HS-27A (cell line): ENCODE measurements around the gene MYCN.
"Not testable (repeated sequence)": the region's sequence is repeated elsewhere in the genome, so short reads cannot be mapped to it uniquely, and the experiment has no call there.

Source experiments
- DNase-seq: peaks from one replicate; pipeline ENCODE4 v3.0.0-alpha.2; 2012; ENCODE audit warnings: low read depth, missing footprints

Gene MYCN

DNA sequence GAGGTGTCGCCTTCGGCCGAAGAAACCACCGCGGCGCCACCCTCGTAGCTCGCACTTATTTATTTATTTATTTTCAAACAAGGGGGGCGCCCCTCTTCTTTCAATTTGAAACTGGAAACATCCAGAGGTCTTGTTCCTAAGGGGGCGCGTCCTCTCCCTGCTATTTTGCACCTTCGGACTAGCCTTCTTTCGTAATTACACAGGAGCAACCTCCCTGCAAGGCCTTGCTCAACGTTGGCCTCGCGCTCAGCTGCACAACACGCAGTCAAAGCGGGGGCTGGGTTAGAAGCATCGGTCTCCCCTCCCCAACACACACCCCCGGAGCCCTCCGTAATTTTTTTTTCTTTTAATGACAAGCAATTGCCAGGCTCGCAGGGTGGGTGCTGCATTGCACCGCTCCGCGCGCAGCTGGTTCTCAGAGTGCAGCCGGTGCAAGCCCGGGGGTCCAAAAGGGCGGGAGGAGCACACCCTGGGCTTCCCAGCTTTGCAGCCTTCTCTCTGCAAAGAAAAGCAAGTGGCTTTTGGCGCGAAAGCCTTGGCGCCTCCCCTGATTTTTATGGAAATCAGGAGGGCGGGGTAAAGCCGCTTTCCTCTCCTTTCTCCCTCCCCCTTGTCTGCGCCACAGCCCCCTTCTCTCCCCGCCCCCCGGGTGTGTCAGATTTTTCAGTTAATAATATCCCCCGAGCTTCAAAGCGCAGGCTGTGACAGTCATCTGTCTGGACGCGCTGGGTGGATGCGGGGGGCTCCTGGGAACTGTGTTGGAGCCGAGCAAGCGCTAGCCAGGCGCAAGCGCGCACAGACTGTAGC, at the start of gene MYCN:
MYCN (plus strand) TSS at position 697 of the 807 bp plus-strand sequence. CDS start 1,515 bp downstream, outside the sequence.
- DNase-seq: no peak

DNA sequence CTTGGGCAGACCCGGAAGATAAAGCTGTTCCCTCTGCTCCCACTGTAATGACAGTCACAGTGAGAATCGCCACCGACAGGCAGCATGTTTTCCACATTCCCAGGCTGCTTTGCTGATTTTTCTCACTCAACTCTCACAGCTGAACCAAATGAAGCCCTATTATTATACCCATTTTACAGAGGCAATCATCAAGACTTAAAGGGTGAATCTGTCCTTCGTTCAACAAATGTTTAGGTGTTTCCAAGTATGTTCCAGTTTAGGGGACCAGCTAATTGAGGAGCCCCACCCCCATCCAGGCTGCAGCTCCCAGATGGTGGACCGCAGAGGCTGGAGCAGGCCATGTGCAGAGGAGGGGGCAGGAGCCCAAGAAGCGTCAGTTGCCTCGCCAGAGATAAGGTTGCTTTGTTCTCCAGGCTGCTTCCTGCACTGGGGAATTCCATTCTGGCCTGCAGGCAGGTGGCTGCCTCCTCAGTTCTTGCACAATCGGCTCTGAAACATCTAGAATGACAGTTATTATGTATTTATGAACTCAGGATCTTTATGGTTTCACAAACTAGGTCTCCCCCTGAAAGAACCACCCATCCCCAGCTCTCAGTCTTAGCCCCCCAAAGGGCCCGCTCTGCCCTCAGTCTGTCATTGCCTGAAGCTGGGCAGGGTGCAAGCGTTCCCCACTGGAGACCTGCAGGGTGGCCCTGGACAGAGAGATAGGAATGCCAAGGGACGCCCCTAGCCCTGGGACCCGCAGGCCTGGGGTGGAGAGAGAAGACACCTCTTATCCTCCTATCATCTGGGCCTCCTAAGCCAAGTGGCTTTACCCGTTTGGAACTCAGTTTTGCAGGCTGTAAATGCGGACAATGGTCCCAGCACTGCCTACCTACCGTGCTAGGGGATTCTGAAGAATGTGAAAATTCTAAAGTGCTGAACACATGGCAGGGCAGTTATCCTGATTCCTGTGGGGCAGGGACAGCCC, 49.1 kb upstream of the MYCN start:
- no peak for DNase-seq

DNA sequence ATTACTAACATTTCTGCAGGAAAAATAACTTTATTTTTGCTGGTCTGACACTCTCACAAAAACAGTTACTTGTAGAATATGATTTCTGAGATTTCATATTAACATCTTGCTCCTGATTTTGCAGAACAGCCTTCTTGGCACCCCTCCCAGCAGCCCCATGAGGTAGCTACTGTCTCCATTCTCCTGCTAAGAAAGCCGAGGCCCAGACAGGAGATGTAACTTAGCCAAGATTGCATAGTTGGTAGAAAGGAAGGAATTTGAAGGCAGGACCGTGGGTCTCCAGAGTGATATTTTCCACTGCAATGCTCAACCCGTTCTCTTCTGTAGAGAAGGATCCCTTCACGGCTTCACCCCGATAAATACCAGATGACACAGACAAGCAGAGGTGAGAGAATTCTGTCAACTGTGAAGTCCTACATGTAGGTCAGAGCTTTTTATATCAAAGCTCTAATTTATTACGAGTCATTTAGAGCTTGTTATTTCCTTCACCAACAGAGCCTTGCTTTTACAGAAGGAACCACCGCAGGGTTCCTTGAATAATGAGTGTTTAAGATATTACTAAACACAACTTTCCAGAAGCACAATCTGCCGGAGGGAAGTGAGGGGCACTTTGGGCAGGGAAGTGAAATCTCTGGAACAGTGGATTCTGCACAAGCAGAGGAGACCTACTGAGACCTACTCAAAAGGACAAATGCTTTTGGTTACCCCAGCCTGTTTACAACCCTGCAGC, 48.0 kb upstream of the MYCN start:
- no peak for DNase-seq

DNA sequence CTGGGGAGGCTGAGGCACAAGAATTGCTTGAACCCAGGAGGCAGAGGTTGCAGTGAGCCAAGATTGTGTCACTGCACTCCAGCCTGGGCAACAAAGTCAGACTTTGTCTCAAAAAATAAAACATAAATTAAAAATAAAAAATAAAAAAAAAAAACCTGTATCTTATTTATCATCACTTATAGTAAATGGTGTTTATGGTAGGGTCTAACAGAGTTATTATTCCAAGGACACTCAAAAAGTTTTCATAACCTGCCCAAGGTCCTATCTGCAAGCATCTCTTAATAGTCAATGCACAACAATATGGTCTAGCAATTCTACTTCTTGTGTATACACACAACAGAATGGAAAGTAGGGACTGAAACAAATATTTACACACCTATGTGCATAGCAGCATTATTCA, 47.3 kb upstream of the MYCN start:
- DNase-seq: no peak

DNA sequence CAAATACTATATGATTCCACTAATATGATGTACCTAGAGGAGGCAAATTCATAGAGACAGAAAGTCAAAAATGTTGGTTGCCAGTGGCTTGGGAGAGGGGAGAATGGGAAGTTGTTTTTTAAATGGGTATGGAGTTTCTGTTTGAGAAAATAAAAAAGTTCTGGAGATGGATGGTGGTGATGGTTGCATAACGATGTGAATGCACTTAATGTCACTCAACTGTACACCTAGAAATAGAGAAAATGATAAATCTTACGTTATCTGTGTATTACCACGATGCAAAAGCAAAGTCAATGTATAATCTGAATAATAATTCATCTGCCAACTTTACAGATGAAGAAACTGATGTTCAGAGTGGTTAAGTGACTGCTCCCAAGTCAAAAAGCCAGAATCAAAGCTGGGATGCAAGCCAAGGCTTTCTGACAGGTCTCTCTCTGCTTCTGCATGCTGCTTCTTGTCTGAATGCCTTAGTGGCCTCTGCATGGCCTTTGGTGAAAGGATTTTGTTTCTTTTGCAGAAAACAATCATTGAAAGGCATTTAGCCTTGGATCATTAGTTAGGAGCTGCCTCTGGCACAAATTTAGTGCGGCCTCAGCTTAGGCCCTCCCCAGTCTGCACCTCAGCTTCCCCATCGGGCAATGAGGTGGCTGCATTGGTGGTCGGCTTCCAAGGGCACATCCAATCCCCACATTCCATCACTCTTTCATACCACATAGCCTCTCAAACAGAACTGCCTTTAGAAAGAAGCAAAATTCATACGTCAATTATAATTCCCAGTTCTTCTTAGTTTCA, 46.5 kb upstream of the MYCN start:
- DNase-seq: no peak

DNA sequence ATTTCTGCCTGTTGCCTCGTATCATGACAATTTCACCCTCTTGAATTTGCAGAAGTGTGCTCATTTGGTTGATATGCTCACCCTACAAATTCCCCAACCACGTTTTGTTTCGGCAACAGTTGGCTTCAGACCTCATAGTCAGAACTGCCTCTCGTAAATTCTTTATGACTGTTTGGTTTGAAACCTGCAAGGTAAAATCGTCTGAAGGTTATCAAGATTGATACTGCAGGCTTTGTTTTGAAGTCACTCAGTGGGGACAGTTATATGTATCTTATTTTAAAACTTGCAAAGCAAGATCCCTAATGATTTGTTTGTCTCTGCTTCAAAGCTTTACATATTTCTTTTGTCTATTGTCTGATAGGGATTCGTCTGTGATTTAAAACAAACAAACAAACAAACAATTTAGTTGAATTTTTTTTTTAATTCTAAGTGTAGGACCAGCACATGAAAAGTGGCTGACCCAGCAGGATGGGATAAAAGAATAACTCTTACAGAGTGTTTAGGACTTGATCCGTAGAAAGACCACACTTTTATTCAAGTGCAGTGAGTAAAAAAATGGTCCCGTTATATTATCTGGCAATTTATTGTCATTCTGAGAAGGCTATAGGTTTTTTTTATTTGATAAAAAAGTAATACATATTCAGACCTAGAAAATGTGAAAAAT, 45.7 kb upstream of the MYCN start:
- DNase-seq: no peak

DNA sequence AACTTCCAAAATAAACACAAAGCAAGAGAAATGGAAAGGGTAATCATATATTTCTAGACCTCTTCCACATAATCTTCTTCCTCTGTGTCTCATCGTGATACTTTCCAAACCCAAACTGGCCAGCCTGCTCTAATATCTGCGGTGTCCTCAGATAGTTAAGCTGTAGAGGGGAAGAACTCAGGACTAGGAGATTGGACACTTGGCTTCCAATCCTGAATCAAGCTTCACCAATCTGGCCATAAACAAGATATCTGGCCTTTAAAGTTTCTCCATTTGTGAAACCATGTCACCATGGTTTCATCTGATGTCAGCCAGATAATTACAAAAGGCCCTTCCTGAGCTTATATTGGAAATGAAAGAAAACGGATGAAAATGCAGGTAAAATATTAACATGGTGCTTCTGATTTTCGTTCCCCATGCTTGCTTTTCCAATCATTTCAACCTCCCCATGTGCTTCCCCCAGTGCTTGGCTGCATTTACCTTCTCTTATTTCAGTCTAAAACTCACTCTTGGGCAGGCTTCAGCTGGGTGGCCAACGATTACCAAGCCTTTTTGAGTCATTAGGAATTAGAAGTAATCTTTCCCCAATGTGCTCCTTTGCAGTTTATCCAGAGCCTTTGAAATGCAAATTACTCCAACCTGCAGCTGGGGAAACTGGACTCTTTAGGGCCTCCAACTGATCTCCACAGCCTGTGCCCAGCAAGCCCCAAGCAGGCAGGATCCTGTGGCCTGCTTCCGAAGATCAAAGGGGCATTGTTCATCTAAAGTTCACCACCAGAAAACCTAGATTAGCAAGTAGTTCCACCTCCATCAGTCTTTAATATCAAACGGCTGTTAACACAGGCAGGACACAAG, 44.5 kb upstream of the MYCN start:
- no peak for DNase-seq

DNA sequence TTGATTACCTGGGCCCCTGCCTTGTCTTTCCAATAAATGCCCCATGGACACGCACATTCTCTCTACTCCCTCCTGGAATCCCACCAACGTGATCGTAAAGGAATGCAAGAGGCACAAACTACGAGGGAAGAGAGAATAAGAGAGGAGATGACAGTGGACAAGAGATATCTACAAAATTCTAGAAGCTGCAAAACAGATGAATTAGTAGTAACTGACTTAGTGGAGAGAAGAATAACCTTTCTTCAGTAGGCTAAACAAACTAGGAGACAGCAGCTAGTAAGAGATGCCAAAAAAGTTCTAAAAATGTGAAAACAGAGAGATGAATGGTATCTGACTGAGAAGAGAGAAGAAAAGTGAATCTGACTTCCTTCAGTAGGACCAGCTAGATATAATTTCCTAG, 43.5 kb upstream of the MYCN start:
- no peak for DNase-seq

DNA sequence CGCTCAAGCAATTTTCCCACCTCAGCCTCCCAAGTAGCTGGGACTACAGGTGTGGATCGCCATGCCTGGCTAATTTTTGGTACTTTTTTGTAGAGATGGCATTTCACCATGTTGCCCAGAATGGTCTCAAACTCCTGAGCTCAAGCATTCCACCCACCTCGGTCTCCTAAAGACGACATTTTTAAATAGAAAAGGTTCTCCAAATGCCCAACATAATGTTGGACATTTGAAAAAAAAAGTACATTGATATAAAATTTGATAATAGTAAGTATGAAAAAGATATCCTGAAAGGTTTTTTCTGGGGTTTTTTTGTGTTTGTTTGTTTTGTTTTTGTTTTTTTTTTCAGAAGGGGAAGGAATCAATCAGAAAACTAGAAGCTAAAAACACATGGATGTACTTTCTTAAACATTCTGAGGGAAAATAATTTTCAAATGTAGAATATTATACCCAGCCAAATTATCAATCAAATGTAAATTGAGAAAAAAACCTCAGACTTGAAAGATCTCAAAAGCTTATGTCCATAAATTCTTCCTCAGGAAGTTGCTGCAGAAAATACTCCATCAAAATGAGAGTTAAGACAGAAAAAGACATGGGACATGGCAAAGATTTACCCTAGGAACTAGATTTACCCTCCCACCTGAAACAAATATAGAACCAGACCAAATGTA, 42.8 kb upstream of the MYCN start:
- DNase-seq: no peak

DNA sequence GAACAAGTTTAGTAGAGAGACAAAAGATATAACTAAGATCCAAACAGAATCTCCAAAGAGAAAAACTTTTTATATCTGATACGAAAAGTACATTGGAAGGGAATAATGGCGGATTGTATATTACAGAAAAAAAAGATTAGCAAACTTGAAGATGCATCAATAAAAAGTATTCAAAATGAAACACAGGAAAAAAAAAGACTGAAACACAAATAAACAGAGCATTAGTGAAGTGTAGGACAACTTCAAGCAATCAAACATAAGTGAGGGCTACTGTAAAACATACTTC, 41.1 kb upstream of the MYCN start:
- DNase-seq: no peak

DNA sequence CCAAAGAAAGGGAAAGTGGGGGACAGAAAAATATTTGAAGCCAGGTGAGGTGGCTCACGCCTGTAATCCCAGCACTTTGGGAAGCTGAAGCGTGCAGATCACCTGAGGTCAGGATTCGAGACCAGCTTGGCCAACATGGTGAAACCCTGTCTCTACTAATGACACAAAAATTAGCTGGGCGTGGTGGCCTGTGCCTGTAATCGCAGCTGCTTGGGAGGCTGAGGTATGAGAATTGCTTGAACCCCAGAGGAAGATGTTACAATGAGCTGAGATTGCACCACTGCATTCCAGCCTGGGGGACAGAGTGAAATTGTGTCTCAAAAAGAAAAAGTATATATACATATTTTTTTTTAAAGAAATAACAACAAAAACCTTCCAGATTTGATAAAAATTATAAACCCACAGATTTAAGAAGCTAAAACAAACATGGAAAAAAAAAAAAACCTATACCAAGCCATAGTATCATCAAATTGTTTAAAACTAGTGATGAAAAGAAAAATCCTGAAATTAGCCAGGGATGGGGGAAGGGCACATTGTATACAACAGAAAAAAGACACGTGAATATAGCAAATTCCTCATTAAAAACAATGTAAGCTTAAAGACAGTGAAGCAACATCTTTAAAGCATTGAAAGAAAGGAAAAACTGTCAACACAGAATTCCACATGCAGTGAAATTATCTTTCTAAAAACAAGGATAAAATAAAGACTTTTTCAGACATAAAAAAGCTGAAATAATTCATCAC, 40.4 kb upstream of the MYCN start:
- DNase-seq: no peak

DNA sequence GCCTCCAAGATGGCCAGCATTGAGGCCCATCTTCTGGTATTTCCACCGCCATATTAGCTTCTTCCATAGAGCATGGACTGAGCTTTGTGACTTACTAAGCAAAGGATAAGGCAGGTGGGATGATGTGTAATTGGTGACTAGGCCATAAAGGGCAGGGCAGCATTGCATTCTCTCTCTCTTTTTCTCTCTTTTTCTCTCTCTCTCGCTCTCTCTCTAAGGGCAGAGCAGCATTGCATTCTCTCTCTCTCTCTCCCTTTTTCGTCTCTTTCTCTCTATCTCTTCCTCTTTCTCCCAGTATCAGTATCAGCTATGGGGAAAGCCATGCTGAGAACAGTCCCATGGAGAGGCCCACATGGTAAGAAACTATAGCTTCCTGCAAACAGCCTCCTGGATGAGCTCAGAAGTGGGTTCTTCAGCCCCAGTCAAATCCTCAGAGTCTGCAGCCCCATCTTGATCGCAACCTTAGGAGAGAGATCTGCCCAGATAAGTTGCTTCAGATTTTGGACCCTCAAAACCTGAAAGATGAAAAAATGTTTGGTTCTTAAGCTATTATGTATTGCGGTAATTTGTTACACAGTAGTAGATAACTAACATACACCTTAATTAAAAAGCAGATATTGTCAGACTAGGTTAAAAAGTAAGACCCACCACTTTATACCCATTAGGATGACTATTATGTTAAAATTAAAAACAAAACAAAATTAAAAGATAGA, 39.1 kb upstream of the MYCN start:
- no peak for DNase-seq

DNA sequence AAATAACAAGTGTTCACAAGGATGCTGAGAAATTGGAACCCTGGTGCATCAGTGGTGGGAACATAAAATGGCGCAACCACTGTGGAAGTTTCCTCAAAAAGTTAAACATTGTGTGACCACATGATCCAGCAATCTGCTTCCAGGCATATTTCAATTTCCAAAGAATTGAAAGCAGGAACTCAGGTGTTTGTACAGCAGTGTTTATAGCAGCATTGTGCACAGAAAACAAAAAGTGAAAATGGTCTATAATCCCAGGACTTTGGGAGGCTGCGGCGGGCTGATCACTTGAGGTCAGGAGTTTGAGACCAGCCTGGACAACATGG, 38.6 kb upstream of the MYCN start:
- DNase-seq: no peak

DNA sequence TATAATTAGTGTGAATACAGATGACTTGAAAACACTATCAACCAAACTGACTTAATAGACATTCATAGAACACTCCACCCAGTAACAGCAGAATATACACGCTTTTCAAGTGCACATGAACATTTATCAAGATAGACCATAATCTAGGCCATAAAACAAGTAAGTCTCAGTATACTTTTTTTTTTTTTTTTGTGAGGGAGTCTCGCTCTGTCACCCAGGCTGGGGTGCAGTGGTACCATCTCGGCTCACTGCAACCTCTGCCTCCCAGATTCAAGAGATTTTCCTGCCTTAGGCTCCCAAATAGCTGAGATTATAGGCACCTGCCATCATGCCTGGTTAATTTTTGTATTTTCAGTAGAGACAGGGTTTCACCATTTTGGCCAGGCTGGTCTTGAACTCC, 36.4 kb upstream of the MYCN start:
- DNase-seq: not testable (repeated sequence)

DNA sequence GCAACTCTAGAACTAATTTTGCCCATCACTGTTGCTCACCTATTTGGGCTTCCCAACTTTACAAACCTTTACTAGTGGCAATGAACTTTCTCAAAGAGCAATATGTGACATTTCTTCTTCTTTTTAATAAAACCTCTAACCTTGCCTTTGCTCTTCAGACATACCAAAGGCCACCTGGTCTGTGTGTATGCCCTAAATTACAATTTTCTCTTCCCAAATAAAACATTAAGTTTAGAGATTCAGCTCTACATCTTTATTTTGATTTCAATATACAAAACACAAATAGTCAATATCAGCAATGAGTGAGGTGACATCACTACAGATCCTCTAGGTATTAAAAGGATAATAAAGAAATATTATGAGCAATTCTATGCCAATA, 35.1 kb upstream of the MYCN start:
- no peak for DNase-seq

DNA sequence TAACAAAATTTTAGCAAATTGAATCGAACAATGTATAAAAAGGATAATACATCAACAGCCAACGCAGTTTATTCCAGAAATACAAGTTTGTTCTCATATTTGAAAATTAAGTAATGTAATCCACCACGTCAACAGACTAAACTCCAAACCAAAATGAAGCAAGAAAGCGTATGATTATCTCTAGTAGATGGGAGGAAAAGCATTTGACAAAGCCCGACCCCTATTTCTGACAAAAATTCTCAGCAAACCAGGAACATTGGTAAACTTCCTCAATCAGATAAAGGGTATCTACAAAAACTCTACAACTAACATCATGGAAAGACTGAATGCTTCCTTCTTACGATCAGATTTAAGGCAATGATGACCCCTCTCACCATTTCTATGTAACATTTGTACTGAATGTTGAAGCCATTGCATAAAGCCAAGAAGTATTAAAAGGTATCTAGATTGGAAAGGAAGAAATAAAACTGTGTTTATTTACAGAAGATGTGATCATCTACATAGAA, 34.3 kb upstream of the MYCN start:
- DNase-seq: no peak

DNA sequence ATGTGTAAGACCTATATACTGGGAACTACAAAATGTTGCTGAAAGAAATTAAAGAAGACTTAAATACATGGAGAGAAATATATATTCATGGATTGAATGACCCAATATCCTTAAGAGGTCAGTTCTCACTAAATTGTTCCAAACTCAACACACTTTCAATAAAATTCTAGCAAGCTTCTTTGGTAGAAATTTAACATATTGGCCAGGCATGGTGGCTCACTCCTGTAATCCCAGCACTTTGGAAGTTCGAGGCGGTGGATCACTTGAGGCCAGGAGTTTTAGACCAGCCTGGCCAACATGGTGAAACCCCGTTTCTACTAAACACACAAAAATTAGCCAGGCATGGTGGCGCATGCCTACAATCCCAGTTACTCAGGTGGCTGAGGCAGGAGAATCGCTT, 33.6 kb upstream of the MYCN start:
- no peak for DNase-seq
